Muscle layer of colon (tissue), 2 donors: ENCODE measurements around the gene PCBP3.
"Not testable (repeated sequence)": the region's sequence is repeated elsewhere in the genome, so short reads cannot be mapped to it uniquely, and the experiment has no call there.

ENCODE experiments used
- H3K27ac ChIP-seq: one replicate; pipeline ENCODE4 v1.7.0; 2013; ENCODE audit warnings: low read depth, mild to moderate bottlenecking, low read length, moderate library complexity
- H3K27me3 ChIP-seq, 2 donors: one replicate each; pipeline ENCODE4 v1.7.0; 2013; ENCODE audit warnings: low read length in 2 of 2, mild to moderate bottlenecking in 2 of 2; ENCODE audit not compliant: insufficient read depth in 2 of 2, control insufficient read depth in 1 of 2
- H3K36me3 ChIP-seq: one replicate; pipeline ENCODE4 v1.7.0; 2013; ENCODE audit warnings: mild to moderate bottlenecking, low read length; ENCODE audit not compliant: insufficient read depth
- H3K4me1 ChIP-seq: one replicate; pipeline ENCODE4 v1.7.0; 2013; ENCODE audit warnings: mild to moderate bottlenecking, low read length; ENCODE audit not compliant: insufficient read depth
- H3K4me3 ChIP-seq, 2 donors: one replicate each; pipeline ENCODE4 v1.7.0; 2013; ENCODE audit warnings: low read length in 2 of 2, low read depth in 1 of 2, mild to moderate bottlenecking in 1 of 2, moderate library complexity in 1 of 2
- H3K9ac ChIP-seq: one replicate; pipeline ENCODE4 v1.7.0; 2013; ENCODE audit warnings: low read length
- H3K9me3 ChIP-seq: one replicate; pipeline ENCODE4 v1.7.0; 2013; ENCODE audit warnings: mild to moderate bottlenecking, low read length
- donor health status: abdominal sarcoma.
- donor health status: Adenocarcinoma of cecum.

PCBP3 gene

GRCh38 chr21:45831991-45832740, 188.6 kb downstream of the PCBP3 start:
- no peaks in the 10 kb centered on the region for H3K27me3 ChIP-seq
- no peaks in the 10 kb centered on the region for H3K36me3 ChIP-seq
- peaks cover 3% of the 10 kb centered on the region for H3K4me1 ChIP-seq
- H3K9ac ChIP-seq, result no peak overlapping the region
- H3K4me3 ChIP-seq, result no peak overlapping the region
- H3K9me3 ChIP-seq, result no peaks in the 10 kb centered on the region
- no peak overlapping the region for H3K27ac ChIP-seq

GRCh38 chr21:45832741-45833235, 189.3 kb downstream of the PCBP3 start:
- H3K9me3 ChIP-seq, H3K27me3 ChIP-seq, H3K36me3 ChIP-seq, H3K9ac ChIP-seq, H3K27ac ChIP-seq, H3K4me3 ChIP-seq, H3K4me1 ChIP-seq: not testable (repeated sequence)

GRCh38 chr21:45833414-45833813, 189.9 kb downstream of the PCBP3 start:
- no peaks in the 10 kb centered on the region for H3K9me3 ChIP-seq
- no peak overlapping the region for H3K4me3 ChIP-seq
- no peaks in the 10 kb centered on the region for H3K27me3 ChIP-seq
- H3K9ac ChIP-seq, result no peak overlapping the region
- no peak overlapping the region for H3K27ac ChIP-seq
- peaks cover 3% of the 10 kb centered on the region for H3K4me1 ChIP-seq
- H3K36me3 ChIP-seq, result no peaks in the 10 kb centered on the region

GRCh38 chr21:45834026-45834715, 190.6 kb downstream of the PCBP3 start:
- H3K9ac ChIP-seq, result no peak overlapping the region

GRCh38 chr21:45834821-45835293, 191.3 kb downstream of the PCBP3 start:
- Histone ChIP-seq H3K9me3 (no peaks in the 10 kb centered on the region), H3K27me3 (no peaks in the 10 kb centered on the region), H3K9ac (no peak overlapping the region), H3K27ac (no peak overlapping the region), H3K36me3 (no peaks in the 10 kb centered on the region), H3K4me1 (peaks cover 3% of the 10 kb centered on the region), H3K4me3 (no peak overlapping the region)

More at GRCh38 chr21:45834026-45834715, 190.6 kb downstream of the PCBP3 start:
- Histone ChIP-seq H3K9me3 (no peaks in the 10 kb centered on the region), H3K36me3 (no peaks in the 10 kb centered on the region), H3K4me1 (peaks cover 3% of the 10 kb centered on the region), H3K4me3 (no peak overlapping the region), H3K27me3 (no peaks in the 10 kb centered on the region), H3K27ac (no peak overlapping the region)

GRCh38 chr21:45835301-45836267, 192.1 kb downstream of the PCBP3 start:
- no peaks in the 10 kb centered on the region for H3K27me3 ChIP-seq
- no peak overlapping the region for H3K9ac ChIP-seq
- H3K27ac ChIP-seq, result no peak overlapping the region
- H3K36me3 ChIP-seq, result no peaks in the 10 kb centered on the region
- no peaks in the 10 kb centered on the region for H3K9me3 ChIP-seq
- no peak overlapping the region for H3K4me3 ChIP-seq
- peaks cover 3% of the 10 kb centered on the region for H3K4me1 ChIP-seq

- Histone ChIP-seq H3K9me3 (no peaks in the 10 kb centered on the region), H3K36me3 (no peaks in the 10 kb centered on the region), H3K9ac (no peak overlapping the region), H3K4me1 (peaks cover 3% of the 10 kb centered on the region), H3K27me3 (no peaks in the 10 kb centered on the region), H3K4me3 (no peak overlapping the region), H3K27ac (no peak overlapping the region)
These were observed 192.7 kb downstream of the PCBP3 start for GRCh38 chr21:45836268-45836655.

GRCh38 chr21:45836694-45837670, 193.5 kb downstream of the PCBP3 start:
- Histone ChIP-seq H3K4me3 (no peak overlapping the region), H3K27ac (no peak overlapping the region), H3K27me3 (no peaks in the 10 kb centered on the region), H3K9ac (no peak overlapping the region), H3K9me3 (no peaks in the 10 kb centered on the region), H3K36me3 (no peaks in the 10 kb centered on the region), H3K4me1 (peaks cover 3% of the 10 kb centered on the region)

GRCh38 chr21:45837936-45838335, 194.4 kb downstream of the PCBP3 start:
- Histone ChIP-seq H3K9me3 (no peaks in the 10 kb centered on the region), H3K9ac (no peak overlapping the region), H3K27ac (no peak overlapping the region), H3K27me3 (no peaks in the 10 kb centered on the region), H3K4me3 (no peak overlapping the region), H3K36me3 (no peaks in the 10 kb centered on the region), H3K4me1 (peaks cover 3% of the 10 kb centered on the region)

- peaks cover 3% of the 10 kb centered on the region for H3K4me1 ChIP-seq
- H3K27me3 ChIP-seq, result no peaks in the 10 kb centered on the region
- H3K27ac ChIP-seq, result no peak overlapping the region
- H3K9me3 ChIP-seq, result no peaks in the 10 kb centered on the region
- no peak overlapping the region for H3K9ac ChIP-seq
- no peak overlapping the region for H3K4me3 ChIP-seq
- H3K36me3 ChIP-seq, result no peaks in the 10 kb centered on the region
These were observed 195.1 kb downstream of the PCBP3 start for GRCh38 chr21:45838634-45839033.
